Endothelial cell of umbilical vein (primary cell): ENCODE data around the gene BLOC1S3. TPM values are rescaled to one million over a fixed set of nuclear protein-coding genes. Genes with fewer than 3 reads are reported as not detected.

Source experiments
- BruUV-seq: library from RNA; stranded (reverse); fragments of 400-500 nt; replicated peaks from 2 replicates; lab custom pipeline; 2021; lab: Mats Ljungman, UMichigan
- CTCF ChIA-PET: fragments of 300-600, 350-600 bp; sonication (Branson Sonifier 250); formaldehyde crosslinking; loops from one replicate; lab custom pipeline; 2021; ENCODE audit warnings: antibody characterized with exemption, inconsistent platforms; lab: Charles Lee
- POLR2A ChIA-PET: fragments of 300-600, 350-600 bp; sonication (Branson Sonifier 250); formaldehyde crosslinking; loops from one replicate; lab custom pipeline; 2021; ENCODE audit warnings: antibody characterized with exemption, inconsistent platforms; lab: Charles Lee
- DNase-seq: peaks from one replicate; pipeline ENCODE4 v3.0.0-alpha.2; 2011; ENCODE audit warnings: low read depth, low spot score
- FAIRE-seq: peaks from 2 replicates; lab custom pipeline; 2011; peaks lifted over from hg19 to GRCh38; lab: Jason Lieb, UNC
- H2AFZ ChIP-seq: 2 replicates; pipeline ENCODE4 v1.6.0; 2012; ENCODE audit warnings: low read depth, low read length, control low read depth, inconsistent platforms
- H3K27ac ChIP-seq: 2 replicates; pipeline ENCODE4 v1.5.1; 2011; ENCODE audit warnings: low read depth, mild to moderate bottlenecking, control low read depth, low read length, moderate library complexity; ENCODE audit not compliant: insufficient read depth
- H3K27me3 ChIP-seq, 2 experiments: 2 replicates each; pipeline versions ENCODE4 v1.6.0 to v1.6.1; 2011; ENCODE audit warnings: low read length in 2 of 2, mixed read lengths in 1 of 2; ENCODE audit not compliant: control insufficient read depth in 2 of 2, insufficient read depth in 2 of 2
- H3K36me3 ChIP-seq, 2 experiments: 2 replicates in 1 of 2; 3 replicates in 1 of 2; pipeline ENCODE4 v1.5.1; 2011; ENCODE audit warnings: low read length in 2 of 2, mild to moderate bottlenecking in 1 of 2, moderate library complexity in 1 of 2; ENCODE audit not compliant: control insufficient read depth in 2 of 2, insufficient read depth in 2 of 2; ENCODE audit errors: extremely low read depth in 1 of 2
- H3K4me1 ChIP-seq: 3 replicates; pipeline ENCODE4 v1.5.1; 2011; ENCODE audit warnings: mild to moderate bottlenecking, low read length; ENCODE audit not compliant: control insufficient read depth, insufficient read depth; ENCODE audit errors: extremely low read depth
- H3K4me2 ChIP-seq: 2 replicates; pipeline ENCODE4 v1.6.1; 2011; ENCODE audit warnings: low read length, control low read depth, mixed read lengths; ENCODE audit not compliant: insufficient read depth
- H3K4me3 ChIP-seq, 3 experiments: fragments of 200-600 bp in 1 of 3; sonication (generic), shearing (Covaris generic) in 1 of 3; replicated peaks in 1 of 3; 2 replicates each; pipeline ENCODE4 v1.5.1; 2011 to 2016; ENCODE audit warnings: control low read depth in 3 of 3, low read length in 3 of 3, mild to moderate bottlenecking in 2 of 3, inconsistent platforms in 1 of 3, low read depth in 1 of 3, moderate library complexity in 1 of 3; ENCODE audit not compliant: insufficient read depth in 1 of 3
- H3K79me2 ChIP-seq: 2 replicates; pipeline ENCODE4 v1.6.0; 2012; ENCODE audit warnings: low read length, inconsistent platforms; ENCODE audit not compliant: control insufficient read depth, insufficient read depth
- H3K9ac ChIP-seq: replicated peaks from 2 replicates; pipeline ENCODE3; 2011; ENCODE audit warnings: low read length, control low read depth; ENCODE audit not compliant: insufficient read depth; ENCODE audit errors: extremely low read depth
- H3K9me1 ChIP-seq: replicated peaks from 3 replicates; pipeline ENCODE4 v1.6.0; 2011; ENCODE audit warnings: mild to moderate bottlenecking, low read length; ENCODE audit not compliant: control insufficient read depth, insufficient read depth; ENCODE audit errors: extremely low read depth
- H3K9me3 ChIP-seq: replicated peaks from 2 replicates; pipeline ENCODE4 v1.5.1; 2012; ENCODE audit warnings: low read length, inconsistent platforms; ENCODE audit not compliant: control insufficient read depth, insufficient read depth
- H4K20me1 ChIP-seq: replicated peaks from 2 replicates; pipeline ENCODE3; 2011; ENCODE audit warnings: mild to moderate bottlenecking, low read length; ENCODE audit not compliant: control insufficient read depth, insufficient read depth; ENCODE audit errors: extremely low read depth
- EZH2 ChIP-seq: IDR thresholded peaks from 2 replicates; pipeline ENCODE4 v1.6.1; 2012; ENCODE audit warnings: borderline replicate concordance, low read depth, mild to moderate bottlenecking, moderate library complexity, low read length, inconsistent platforms; ENCODE audit not compliant: severe bottlenecking
- FOS ChIP-seq: IDR thresholded peaks from 2 replicates; pipeline ENCODE4 v1.6.1; 2011; ENCODE audit warnings: mild to moderate bottlenecking, low read length, moderate library complexity, borderline replicate concordance; ENCODE audit not compliant: insufficient read depth
- GATA2 ChIP-seq: IDR thresholded peaks from 2 replicates; pipeline ENCODE4 v1.7.0; 2011; ENCODE audit warnings: low read depth, mild to moderate bottlenecking, moderate library complexity, mixed read lengths, low read length; ENCODE audit not compliant: insufficient read length, insufficient read depth
- POLR2A ChIP-seq: IDR thresholded peaks from 2 replicates; pipeline ENCODE4 v1.6.1; 2012; ENCODE audit warnings: low read depth, mild to moderate bottlenecking, control low read depth, low read length
- dilution Hi-C: fragments of 300-500 bp; cut with MboI; formaldehyde crosslinking; loops from one replicate; pipeline ENCODE4 v1.15.0; 2019; ENCODE audit warnings: low sequenced_read_pairs; ENCODE audit not compliant: extremely low pct_ligation_motif_present
- intact Hi-C: fragments of 100-400 bp; cut with micrococcal nuclease; formaldehyde crosslinking; loops from one replicate; pipeline ENCODE4 v1.10.0; 2022
- polyA plus RNA-seq, 4 experiments: library from polyadenylated mRNA; depleted of rRNA in 3 of 4; stranded (reverse) in 3 of 4; unstranded in 1 of 4; fragments of >200 nt; gene quantifications; 2 replicates each; pipeline versions ENCODE4 v1.2.1 to v1.2.3, GENCODE V29; 2011 to 2012; ENCODE audit warnings: missing spikeins in 1 of 4
- total RNA-seq: library from RNA; stranded (reverse); gene quantifications from 2 replicates; pipeline ENCODE4 v1.2.3, GENCODE V29; 2021
- TF ChIP-seq, protein P1 (sequence below), 2 donors: IDR thresholded peaks; 1 replicate in 1 of 2; 2 replicates in 1 of 2; pipeline ENCODE4 v1.5.1; 2011; ENCODE audit warnings: low read length in 2 of 2, mild to moderate bottlenecking in 2 of 2, moderate library complexity in 2 of 2, control low read depth in 1 of 2, inconsistent platforms in 1 of 2, low read depth in 1 of 2; ENCODE audit not compliant: insufficient read depth in 1 of 2; ENCODE audit errors: extremely low read depth in 1 of 2
- TF ChIP-seq, protein P2 (sequence below): IDR thresholded peaks from 2 replicates; pipeline ENCODE4 v1.6.1; 2011; ENCODE audit not compliant: insufficient read depth, insufficient read length

The BLOC1S3 gene
- total and polyA plus RNA-seq, 2 donors (not counting 3 experiments of a cell fraction or from before 2014, with no cell fraction given) = 13.6 to 17.4 TPM

DNA sequence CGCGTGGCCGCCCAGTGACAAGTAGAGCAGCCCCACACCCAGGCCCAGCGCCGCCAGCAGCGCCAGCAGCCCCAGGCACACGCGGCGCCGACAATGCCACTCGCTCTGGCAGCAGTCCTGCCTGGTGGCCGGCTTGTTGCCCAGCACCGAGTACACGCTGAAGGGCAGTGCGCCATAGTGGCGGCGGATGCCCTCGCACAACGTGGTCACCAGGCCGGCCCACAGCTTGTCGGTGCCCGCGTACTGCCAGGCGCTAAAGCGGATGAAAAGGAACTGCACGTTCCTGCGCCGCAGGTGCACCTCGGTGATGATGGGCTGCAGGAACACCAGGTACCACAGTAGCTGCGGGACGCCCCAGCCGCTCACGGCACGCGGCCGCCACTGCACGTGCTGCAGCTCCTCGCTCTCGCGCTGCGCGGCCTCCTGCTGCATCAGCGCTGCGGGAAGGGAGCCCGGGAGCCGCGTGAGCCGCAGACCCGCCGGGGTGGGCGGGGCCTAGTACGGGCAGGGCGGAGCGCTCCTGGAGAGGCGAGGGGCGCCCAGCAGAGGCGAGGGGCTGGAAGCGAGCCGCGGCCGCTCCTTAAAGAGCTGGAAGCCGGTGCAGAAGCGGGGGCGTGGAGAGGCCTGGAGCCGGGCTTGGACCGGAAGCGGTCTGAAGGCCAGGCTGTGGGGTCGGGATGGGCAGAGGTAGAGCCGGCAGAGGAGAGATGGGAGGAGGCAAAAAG is 25.1 kb upstream of the BLOC1S3 start:
- H4K20me1 ChIP-seq = no peaks in the 10 kb centered on the region
- H3K9ac ChIP-seq = no peak overlapping the region
- ChIA-PET CTCF (interaction anchor here (1.1 to 1.6 kb wide), 2 partner anchors 9 to 10 kb away, joined by 3 to 5 read pairs; no protein-coding TSS in a partner anchor), POLR2A (no interaction called here)
- H3K79me2 ChIP-seq = no peaks in the 10 kb centered on the region
- H2AFZ ChIP-seq = peak overlapping the region; percentile 67
- no peak overlapping the region for H3K27ac ChIP-seq
- dilution Hi-C loops = no loop called here
- DNase-seq = peak; percentile 34
- TF ChIP-seq GATA2 (no peak), EZH2 (peak; percentile 14), FOS (no peak), POLR2A (no peak)
- TF ChIP-seq, protein P1, sequence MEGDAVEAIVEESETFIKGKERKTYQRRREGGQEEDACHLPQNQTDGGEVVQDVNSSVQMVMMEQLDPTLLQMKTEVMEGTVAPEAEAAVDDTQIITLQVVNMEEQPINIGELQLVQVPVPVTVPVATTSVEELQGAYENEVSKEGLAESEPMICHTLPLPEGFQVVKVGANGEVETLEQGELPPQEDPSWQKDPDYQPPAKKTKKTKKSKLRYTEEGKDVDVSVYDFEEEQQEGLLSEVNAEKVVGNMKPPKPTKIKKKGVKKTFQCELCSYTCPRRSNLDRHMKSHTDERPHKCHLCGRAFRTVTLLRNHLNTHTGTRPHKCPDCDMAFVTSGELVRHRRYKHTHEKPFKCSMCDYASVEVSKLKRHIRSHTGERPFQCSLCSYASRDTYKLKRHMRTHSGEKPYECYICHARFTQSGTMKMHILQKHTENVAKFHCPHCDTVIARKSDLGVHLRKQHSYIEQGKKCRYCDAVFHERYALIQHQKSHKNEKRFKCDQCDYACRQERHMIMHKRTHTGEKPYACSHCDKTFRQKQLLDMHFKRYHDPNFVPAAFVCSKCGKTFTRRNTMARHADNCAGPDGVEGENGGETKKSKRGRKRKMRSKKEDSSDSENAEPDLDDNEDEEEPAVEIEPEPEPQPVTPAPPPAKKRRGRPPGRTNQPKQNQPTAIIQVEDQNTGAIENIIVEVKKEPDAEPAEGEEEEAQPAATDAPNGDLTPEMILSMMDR (IDR thresholded peaks at IDR 0.05; ENCODE audit: extremely low read depth in 1 of 2, insufficient read depth in 1 of 2, low read depth in 1 of 2, low read length in 2 of 2) = no peak
- TF ChIP-seq, protein P2, sequence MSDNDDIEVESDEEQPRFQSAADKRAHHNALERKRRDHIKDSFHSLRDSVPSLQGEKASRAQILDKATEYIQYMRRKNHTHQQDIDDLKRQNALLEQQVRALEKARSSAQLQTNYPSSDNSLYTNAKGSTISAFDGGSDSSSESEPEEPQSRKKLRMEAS = peak; percentile 31
- peaks cover 18% of the 10 kb centered on the region for H3K4me1 ChIP-seq
- no peaks in the 10 kb centered on the region for H3K36me3 ChIP-seq
- H3K27me3 ChIP-seq = peaks cover 6 to 15% of the 10 kb centered on the region in 2 experiments
- H3K9me1 ChIP-seq = no peaks in the 10 kb centered on the region
- H3K9me3 ChIP-seq = no peaks in the 10 kb centered on the region
- no peak for FAIRE-seq
- H3K4me3 ChIP-seq = peak overlapping the region in 1 of 3 experiments; percentile 3
- BruUV-seq = no TSS peak
- H3K4me2 ChIP-seq = peak overlapping the region; percentile 15
- intact Hi-C loops = no loop called here
